LHCN-M2 (cell line): ENCODE measurements around the gene RTN4R. TPM values are rescaled to one million over a fixed set of nuclear protein-coding genes. Genes with fewer than 3 reads are reported as not detected.
"Not testable (repeated sequence)": the region's sequence is repeated elsewhere in the genome, so short reads cannot be mapped to it uniquely, and the experiment has no call there.

Experiments
- DNase-seq: peaks from one replicate; pipeline ENCODE4 v3.0.0-alpha.2; 2012; ENCODE audit warnings: low read depth
- polyA plus RNA-seq: library from polyadenylated mRNA; unstranded; fragments of >200 nt; gene quantifications from one replicate; pipeline ENCODE4 v1.2.1, GENCODE V29; 2012; ENCODE audit warnings: missing spikeins
- total RNA-seq: library from RNA; depleted of rRNA; stranded (reverse); fragments of >200 nt; gene quantifications from 2 replicates; pipeline ENCODE4 v1.2.3, GENCODE V29; 2014; rRNA removed

The RTN4R gene
- 0.63 TPM in 1 of 2 replicates, not detected in the other for total RNA-seq
- polyA plus RNA-seq, result 0.10 TPM

DNA sequence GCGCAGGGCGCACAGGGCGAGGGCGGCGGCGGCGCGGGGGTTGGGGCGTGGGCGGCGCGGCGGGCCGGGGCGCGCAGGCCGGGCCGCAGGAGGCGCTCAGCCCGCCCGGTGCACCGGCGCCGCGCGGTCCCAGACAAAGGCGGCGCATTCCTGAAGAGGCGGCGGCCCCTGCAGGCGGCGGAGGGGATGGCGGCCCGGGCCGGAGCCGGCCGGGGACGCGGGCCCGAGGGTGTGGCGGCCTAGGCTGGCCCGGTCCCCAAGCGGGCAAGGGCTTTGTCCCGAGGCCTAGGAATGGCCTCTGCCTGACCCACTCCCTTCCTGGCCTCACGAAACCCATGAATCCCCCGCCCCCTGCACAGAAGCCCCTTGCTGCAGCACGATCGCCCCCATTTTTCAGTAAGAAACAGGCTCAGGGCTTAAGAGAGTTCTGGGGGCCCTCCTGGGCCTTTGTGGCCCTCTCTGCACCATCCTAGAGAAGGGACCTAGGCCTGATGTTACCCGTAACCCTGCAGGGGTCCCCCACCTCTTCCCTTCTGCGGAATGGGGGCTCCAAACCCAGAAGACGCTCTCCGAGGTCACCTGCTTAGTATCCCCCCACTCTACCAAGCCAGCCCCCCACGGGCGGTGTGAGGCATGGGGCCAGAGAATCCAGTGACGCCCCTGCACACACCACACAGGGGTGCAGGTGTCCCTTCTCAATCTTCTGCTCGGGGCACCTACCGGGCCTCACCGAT is at the start of gene RTN4R:
RTN4R (minus strand) TSS at position 40 of the 734 bp plus-strand sequence. CDS start 226 bp downstream, outside the sequence.
- DNase-seq, result peak; percentile 6

DNA sequence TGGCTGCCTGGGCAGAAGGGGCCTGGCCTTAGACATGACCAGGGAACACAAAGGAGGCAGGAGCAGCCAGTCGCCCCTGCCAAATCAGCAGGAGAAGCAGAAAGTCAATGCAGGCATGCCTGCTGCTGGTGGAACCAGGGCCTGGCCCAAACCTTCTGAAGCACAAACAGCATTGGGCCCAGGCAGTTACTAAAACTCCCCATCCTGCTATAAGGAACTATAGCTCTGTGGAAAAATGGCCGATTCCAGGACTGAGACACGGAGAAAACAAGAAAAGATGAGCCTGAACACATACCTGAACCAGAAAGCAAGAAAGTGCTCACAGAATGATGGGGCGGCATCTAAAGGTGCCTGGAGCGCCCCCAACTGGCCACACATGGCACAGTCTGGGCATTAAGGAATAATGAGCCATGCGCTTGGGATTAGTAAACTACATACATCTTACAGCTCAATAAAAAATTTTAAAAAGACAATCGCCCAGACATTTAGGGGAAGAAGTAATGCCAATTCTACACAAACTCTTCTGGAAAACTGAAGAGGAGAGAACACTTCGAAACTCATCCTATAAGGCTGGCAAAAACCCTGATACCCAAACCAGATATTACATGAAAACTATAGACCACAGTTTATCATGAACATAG is 49.4 kb upstream of the RTN4R start:
- DNase-seq, result not testable (repeated sequence)

DNA sequence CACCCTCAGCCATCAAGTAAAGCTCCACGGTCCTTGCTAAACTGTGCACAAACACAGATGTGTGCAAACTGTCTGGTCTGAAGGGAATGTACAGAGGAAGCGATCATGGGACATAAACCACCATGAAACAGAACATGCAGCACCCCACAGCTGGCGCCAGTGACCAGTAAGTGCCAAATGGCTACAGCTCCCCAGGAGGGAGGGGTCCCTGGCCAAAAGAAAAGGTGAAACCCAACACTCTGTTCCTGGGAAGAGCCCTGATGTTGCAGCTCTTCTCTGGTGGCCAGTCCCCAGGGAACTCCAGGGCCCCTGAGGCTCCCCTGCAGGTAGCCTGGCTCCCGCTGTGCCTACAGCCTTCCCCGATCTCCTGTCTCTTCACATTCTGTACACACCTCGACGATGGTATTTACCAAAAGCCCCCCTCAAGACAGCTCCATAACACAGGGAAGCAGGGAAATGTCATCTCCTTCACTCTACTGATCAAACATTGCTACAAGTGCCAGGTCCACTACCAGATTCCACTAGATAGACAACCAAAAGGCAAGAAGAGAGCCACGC is 48.8 kb upstream of the RTN4R start:
- no peak for DNase-seq

GRCh38 chr22:20316217-20316843 is 48.2 kb upstream of the RTN4R start:
- DNase-seq, result no peak

DNA sequence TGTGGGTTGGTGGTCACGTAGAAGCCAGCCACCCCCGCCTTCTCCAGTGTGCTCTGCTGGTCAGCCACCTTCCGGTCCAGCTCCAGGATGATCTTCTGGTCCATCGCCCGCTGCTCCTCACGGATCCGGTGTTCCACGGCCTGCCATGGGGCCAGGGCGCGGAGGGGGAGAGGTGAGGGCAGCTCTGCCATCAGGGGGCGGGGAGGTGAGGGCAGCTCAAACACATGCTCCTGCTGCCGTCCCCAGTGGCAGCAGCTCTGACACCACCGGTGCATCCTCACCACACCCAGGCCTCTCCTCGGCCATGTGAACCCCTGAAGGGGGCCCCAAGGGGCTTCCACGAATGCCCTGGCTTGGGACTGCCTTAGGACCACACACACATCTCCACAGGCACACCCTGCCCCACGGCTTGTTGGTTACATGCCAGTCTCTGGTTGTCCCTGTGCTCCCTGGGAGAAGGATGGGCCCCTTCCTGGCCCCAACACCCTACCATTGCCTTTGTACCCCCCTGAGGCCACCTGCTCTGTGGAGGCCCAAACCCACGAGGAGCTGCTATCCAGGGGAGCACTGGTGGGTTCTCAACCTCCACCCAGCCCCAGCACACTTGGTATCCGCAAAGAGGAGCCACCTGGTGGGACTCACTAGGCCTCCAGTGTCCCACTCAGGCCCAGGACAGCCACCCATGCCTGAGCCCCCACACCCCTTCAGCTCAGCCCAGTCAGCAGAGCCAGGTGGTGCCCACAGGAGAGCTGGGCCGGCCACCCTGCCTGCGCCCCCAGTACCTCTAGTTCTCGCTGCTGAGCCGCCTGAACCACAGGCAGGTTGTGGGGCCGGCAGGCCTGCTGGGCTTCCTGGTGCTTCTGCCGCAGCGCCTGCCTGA is 47.5 kb upstream of the RTN4R start:
- no peak for DNase-seq

DNA sequence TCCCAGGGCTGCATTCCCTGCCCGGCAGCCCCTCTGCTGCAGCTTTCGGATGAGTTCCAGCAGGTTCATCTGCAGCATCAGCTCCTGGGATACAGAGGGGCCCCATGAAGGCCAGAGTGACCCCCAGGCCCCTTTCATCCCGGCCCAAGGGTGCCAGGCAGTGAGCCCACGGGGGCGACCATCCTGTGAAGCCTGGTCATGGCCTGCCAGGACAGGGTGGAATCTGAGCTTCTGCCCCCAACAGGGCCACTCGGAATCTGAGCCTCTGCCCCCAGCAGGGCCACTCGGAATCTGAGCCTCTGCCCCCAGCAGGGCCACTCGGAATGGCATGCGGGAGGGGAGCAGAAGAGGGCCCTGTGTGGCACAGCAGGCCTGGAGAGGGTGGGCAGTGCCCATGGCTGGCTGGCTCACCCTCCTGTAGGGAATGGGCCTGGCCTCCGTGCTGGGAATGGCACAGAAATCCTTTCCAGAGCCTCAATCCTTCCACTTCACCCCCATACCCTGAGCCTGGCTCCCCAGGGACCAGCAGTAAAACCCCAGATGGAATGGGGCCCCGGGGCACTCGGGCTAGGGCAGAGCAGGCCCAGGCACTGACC is 46.7 kb upstream of the RTN4R start:
- DNase-seq, result not testable (repeated sequence)

- DNase-seq, result not testable (repeated sequence)
Measured at GRCh38 chr22:20314206-20314605, 46.1 kb upstream of the RTN4R start.

- DNase-seq, result not testable (repeated sequence)
Measured at GRCh38 chr22:20313306-20314077, 45.4 kb upstream of the RTN4R start.

- DNase-seq, result no peak
Measured at GRCh38 chr22:20312396-20313191, 44.5 kb upstream of the RTN4R start.

DNA sequence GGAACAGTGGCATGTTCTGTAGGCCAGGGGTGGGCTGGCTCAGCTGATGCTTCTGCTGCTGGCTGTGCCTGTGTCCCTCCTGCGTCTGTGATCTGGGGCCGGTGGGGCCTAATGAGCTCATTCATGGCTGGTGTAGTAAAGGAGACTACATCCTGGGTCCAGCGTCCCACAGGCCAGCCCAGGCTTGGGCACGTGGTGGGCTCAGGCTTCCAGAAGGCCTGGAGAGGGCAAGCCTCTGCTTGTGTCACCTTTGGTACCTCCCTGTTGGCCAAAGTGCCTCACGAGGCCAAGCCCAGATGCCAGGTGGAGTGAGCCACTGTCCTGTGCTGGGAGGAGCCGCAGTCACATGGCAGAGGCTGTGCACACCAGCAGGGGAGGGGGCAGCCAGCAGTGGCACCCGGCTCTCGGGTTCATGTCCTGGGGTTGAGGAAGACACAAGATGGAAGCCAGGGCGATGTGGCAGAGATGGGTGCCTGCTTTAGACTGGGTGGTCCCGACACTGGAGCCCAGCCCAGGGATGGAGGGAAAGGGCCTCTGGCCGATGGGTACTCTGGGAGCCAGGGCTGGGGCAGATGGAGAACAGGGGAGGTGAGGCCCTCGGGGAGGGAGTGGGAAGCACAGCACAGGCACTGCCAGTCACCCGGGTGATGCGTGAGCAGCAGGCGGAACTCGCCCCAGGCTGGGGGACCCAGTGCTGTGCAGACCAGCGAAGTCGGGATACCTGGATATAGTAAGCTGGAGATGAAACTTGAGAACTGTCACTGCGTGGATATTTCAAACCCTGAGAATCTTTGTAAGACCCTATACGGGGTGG is 43.3 kb upstream of the RTN4R start:
- not testable (repeated sequence) for DNase-seq

DNA sequence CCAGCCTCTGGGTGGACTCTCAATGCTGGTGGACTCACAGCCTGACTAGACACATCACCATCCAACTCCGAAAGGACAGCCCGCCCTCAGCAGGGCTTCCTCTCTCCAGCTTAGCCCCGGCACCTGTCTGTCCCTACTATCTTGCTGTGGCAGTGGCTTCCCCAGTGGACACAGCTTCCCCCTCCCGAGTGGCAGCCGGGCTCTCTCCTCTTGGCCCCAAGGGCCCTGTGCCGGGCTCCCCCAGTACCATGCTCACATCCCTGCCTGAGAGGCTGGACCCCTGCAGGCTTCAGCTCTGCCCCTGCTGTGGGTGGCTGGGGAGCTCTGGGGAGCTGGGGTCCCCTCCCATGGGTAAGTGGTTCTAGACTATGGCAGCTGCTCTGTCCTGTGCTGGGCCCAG is 42.7 kb upstream of the RTN4R start:
- not testable (repeated sequence) for DNase-seq

GRCh38 chr22:20310180-20310579 is 42.1 kb upstream of the RTN4R start:
- not testable (repeated sequence) for DNase-seq

GRCh38 chr22:20308806-20309650 is 40.9 kb upstream of the RTN4R start:
- DNase-seq, result not testable (repeated sequence)

- DNase-seq, result not testable (repeated sequence)
Measured at GRCh38 chr22:20307448-20308447, 39.6 kb upstream of the RTN4R start.

DNA sequence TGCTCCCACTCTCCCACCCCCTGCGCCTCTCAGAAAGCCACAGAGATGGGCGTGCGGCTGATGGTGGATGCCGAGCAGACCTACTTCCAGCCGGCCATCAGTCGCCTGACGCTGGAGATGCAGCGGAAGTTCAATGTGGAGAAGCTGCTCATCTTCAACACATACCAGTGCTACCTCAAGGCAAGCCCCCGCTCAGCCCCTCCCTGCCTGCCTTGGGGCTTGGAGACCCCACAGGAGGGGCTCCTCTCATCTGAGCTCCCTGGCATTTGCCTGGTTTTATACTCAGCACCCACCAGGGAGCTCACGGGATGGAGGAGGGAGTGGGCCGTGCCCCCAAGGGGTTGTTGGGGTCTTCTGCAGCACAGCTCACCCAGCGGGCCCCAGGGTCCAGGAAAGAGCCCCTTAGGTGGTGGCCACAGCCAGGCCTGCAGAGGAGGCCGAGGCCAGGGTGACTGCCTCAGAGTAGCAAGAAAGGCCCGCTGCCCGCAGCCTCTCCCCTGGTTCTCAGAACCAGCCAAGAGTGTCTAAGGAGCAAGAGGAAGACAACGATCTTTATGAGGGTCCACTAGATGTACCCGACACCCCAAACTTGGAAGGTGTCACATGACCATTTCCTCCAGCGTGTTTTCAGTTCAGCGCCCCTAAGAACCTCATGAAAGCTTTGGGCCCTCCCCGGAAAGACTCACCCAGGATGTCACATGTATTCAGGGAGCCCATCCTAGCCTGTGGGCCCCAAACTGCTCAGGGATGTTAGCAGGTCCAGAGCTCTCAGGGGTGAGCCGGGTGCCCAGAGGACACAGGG is 38.7 kb upstream of the RTN4R start:
- not testable (repeated sequence) for DNase-seq
